Stimulated activated CD4-positive, alpha-beta T cell treated with anti-CD3 and anti-CD28 coated beads, Interleukin-1b, Interleukin-23, amount 100 ng/mL, for 1 hour (primary cell): ENCODE measurements around the gene MAGEC1.
"Not testable (repeated sequence)": the region's sequence is repeated elsewhere in the genome, so short reads cannot be mapped to it uniquely, and the experiment has no call there.

ENCODE experiments used
- DNase-seq, 2 donors: peaks; one replicate each; pipeline ENCODE4 v3.0.0-alpha.2; 2020; ENCODE audit warnings: low read depth in 2 of 2

MAGEC1 gene

DNA sequence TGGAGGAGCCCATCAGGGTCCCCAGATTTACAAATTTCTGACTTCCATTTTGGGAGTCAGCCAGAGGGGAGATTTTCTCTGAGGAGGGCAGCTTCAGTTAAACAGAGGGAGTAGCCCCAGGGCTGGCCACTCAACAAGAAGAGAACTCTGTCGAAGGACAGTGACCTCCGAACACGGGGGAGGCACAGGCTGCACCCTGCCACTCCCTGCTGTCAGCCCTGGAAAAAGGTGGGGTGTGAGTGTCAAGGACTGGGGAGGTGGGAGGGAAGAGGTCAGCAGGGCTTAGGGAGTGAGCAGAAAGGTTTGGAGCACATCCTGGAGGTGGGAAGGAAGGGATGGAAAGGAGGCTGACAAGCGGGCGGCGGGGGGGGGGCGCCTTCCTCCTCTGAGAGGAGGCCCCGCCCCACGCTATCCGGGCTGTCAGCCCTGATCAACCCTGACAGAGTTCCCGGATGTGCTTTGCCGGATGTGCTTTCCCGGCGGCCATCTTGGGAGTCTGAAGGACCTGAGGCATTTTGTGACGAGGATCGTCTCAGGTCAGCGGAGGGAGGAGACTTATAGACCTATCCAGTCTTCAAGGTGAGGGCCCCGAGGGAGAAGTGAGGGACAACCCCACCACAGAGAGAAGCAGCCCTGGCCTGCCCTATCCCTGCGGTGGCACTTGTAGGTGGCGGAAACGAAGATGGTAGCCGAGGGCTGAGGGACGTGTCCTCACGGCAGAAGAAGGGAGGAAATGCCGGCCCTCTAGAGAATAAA lies at the start of gene MAGEC1:
MAGEC1 (plus strand) TSS at position 495 of the 756 bp plus-strand sequence. CDS start 1,179 bp downstream, outside the sequence.
- DNase-seq: no peak

DNA sequence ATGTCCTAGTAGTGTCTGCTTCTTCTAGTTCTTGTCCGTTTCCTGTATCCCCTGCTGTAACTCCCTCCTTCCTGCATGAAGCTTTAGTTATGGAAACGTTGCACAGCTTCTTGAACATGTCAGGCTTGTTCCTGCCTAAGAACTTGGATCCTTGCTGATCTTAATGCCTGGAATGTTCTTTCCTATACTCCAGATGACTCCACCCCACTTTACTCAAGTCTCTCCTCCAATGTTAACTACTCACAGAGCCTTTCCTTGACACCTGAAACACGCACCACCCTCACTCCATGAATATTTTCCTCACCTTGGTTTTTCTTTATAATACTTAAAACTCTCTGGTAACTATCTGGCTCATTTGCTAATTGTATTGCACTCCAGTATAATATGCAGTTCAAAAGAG lies 46.2 kb upstream of the MAGEC1 start:
- no peak for DNase-seq

DNA sequence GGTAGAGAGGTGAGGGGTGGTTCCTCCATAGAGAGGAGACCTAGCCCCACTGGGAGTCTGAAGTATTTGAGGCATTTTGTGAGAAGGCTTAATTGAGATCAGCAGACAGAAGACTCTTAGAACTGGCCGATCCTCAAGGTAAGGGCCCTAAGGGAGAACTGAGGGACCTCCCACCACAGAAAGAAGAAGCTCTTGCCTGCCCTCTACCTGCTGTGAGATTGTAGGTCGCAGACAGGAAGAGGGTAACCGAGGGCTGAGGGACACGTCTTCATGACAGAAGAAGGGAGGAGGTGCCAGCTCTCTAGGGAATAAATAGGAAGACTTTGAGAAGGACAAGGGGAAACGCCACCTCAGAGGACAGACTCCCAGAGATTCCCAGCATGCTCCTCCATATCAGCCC lies 24.1 kb upstream of the MAGEC1 start:
- DNase-seq: no peak

DNA sequence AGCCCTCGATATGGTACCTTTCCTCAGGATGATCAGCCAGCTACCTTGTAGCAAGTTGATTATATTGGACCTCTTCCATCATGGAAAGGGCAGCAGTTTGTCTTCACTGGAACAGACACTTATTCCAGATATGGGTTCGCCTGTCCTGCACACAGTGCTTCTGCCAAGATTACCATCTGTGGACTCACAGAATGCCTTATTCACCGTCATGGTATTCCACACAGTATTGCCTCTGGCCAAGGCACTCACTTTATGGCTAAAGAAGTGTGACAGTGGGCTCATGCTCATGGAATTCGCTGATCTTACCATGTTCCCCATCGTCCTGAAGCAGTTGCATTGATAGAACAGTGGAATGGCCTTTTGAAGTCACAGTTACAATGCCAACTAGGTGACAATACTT lies 14.9 kb upstream of the MAGEC1 start:
- DNase-seq: not testable (repeated sequence)

- DNase-seq: no peak
Observed at GRCh38 chrX:141894733-141895132, 9.0 kb upstream of the MAGEC1 start.

DNA sequence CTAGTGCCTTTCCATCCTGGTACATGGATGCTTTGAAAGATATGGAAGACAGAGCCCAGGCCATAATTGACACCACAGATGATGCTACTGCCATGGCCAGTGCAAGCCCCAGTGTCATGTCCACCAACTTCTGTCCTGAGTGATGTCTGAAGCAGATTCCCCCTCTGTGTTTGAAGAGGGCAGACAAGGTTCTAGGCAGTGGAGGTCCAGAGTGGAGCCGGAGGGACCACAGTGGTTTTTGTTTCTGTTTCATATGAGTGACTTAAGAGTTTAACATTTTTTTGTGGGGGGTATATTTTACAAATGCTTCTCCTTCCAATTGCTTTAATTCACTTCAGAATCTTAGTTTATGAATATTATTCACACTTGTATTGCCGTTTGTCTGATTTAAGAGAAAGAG lies 6.0 kb upstream of the MAGEC1 start:
- DNase-seq: no peak

DNA sequence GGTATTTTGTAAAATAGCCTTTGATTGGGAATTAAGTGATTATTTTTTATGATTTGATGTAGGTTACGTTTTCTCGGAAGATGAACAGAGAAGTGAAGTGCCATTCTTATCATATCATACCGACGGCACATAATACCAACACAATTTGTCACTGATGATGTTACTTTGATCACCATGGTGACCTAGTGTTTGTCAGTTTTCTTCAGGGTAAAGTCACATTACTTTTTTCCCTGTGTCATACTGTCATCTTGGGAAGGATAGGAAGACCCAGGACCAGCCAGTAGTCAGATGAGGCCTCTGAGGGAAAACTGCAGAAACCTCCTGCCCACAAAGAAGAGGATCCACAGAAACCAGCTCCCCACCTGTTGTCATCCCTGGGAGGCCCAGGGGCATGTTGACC lies 1.3 kb upstream of the MAGEC1 start:
- no peak for DNase-seq

DNA sequence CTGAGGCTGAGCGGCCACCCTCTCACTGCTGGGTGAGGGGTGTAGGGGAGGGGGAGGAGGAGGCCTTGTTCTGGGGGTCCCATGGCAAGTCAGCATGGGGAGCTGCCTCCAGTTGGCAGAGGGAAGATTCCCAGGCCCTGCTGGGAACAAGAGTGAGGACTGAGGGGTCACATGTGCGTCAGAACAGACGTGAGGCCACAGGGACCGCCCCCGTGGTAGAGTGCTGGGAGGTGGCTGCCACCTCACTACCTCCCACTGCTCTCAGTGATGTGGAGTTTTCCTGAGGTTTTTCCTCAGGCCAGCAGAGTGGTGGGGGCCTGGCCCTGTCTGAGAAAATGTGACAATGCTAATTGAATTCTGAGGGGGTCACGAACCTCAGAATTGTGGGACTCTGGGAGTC lies 568 bp downstream of the MAGEC1 start:
- DNase-seq: no peak

DNA sequence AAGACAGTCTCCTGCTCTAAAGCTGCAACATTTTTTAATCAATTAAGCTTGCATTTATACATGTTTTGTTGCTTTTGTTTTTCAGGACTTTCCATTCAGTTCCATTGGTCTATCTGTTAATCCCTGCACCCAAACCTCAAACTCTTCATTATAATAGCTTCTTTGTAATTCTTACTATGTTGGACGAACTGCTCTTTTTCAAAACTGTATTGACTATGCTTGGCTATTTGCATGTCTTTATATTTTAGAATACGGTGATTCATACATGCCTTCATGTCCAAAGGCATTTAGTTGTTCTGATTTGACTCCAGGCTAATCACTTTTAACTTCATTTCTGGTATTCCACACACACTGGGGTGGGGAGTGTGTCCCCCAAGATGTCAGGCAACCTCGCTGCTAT lies 14.1 kb downstream of the MAGEC1 start:
- no peak for DNase-seq

DNA sequence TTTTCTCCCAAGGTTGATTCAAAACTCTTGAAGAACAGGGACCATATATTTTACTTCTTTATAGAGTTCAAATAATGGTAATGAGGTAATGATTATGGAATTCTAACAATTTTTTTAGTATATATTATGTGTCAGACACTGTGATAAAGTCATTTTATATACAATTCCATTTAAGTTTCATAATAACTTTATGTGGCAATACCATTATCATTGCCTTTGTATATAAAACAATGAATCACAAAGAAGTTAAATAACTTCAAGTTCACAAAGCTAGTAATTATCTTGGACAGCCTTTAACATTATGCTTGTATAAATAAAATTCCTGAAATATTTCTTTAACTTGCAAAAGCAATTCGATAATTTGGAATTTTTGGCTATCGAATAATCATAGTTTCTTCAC lies 20.6 kb downstream of the MAGEC1 start:
- no peak for DNase-seq

DNA sequence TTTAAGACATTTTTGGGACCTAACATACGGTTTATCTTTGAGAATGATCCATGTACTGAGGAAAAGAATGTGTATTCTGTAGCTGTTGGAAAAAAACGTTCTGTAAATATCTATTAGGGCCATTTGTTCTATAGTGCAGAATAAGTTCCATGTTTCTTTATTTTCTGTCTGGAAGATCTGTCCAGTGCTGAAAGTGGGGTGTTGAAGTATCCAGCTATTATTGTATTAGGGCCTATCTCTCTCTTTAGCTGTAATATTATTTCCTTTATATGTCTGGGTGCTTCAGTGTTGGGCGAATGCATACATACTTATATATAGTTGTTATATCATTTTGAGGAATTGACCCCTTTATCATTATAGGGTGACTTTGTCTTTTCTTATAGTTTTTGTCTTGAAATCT lies 24.7 kb downstream of the MAGEC1 start:
- DNase-seq: no peak

- DNase-seq: no peak
Observed at GRCh38 chrX:141934059-141934641, 30.5 kb downstream of the MAGEC1 start.

GRCh38 chrX:141935645-141936044 lies 32.0 kb downstream of the MAGEC1 start:
- DNase-seq: no peak

- no peak for DNase-seq
Observed at GRCh38 chrX:141936080-141936479, 32.4 kb downstream of the MAGEC1 start.

- DNase-seq: no peak
Observed at GRCh38 chrX:141941234-141941633, 37.5 kb downstream of the MAGEC1 start.

GRCh38 chrX:141945426-141945825 lies 41.7 kb downstream of the MAGEC1 start:
- no peak for DNase-seq

- no peak for DNase-seq
Observed at GRCh38 chrX:141947350-141947749, 43.7 kb downstream of the MAGEC1 start.

GRCh38 chrX:141952603-141953002 lies 48.9 kb downstream of the MAGEC1 start:
- no peak for DNase-seq

GRCh38 chrX:141958675-141959074 lies 55.0 kb downstream of the MAGEC1 start:
- no peak for DNase-seq
